AG04450 (cell line): Measurements from ENCODE around the gene HSPB9. TPM values are rescaled to one million over a fixed set of nuclear protein-coding genes. Genes with fewer than 3 reads are reported as not detected.
A peak's percentile ranks its signal among the peaks of the same experiment; 100 is the strongest.

Source experiments
- CTCF ChIA-PET: fragments of 300-600, 350-600 bp; formaldehyde crosslinking; extraction: SDS; loops from one replicate; lab custom pipeline; 2022; ENCODE audit warnings: antibody characterized with exemption, inconsistent platforms; lab: Charles Lee
- POLR2A ChIA-PET: fragments of 350-600 bp; formaldehyde crosslinking; extraction: SDS; loops from one replicate; lab custom pipeline; 2021; ENCODE audit warnings: antibody characterized with exemption, inconsistent platforms; lab: Yijun Ruan, JAX
- DNase-seq: peaks from one replicate; pipeline ENCODE4 v3.0.0-alpha.2; 2011; ENCODE audit warnings: low read depth, low spot score
- H3K27ac ChIP-seq: one replicate; pipeline ENCODE4 v1.5.1; 2012; ENCODE audit warnings: low read depth, low read length, control low read depth
- H3K27me3 ChIP-seq: one replicate; pipeline ENCODE4 v1.6.0; 2012; ENCODE audit warnings: low read length; ENCODE audit not compliant: control insufficient read depth, insufficient read depth
- H3K4me3 ChIP-seq: 2 replicates; pipeline ENCODE4 v1.5.1; 2011; ENCODE audit warnings: mild to moderate bottlenecking, low read depth, low read length, control low read depth
- H3K9me3 ChIP-seq: 2 replicates; pipeline ENCODE4 v1.5.1; 2012; ENCODE audit warnings: low read length; ENCODE audit not compliant: control insufficient read depth, insufficient read depth
- polyA plus RNA-seq: library from polyadenylated mRNA; depleted of rRNA; stranded (reverse); fragments of >200 nt; gene quantifications from 2 replicates; pipeline ENCODE4 v1.2.3, GENCODE V29; 2011
- TF ChIP-seq, protein P1 (sequence below): IDR thresholded peaks from 2 replicates; pipeline ENCODE4 v1.5.1; 2011; ENCODE audit warnings: low read depth, low read length, control low read depth, inconsistent platforms

Gene HSPB9
- polyA plus RNA-seq, 1 experiment, result not detected

DNA sequence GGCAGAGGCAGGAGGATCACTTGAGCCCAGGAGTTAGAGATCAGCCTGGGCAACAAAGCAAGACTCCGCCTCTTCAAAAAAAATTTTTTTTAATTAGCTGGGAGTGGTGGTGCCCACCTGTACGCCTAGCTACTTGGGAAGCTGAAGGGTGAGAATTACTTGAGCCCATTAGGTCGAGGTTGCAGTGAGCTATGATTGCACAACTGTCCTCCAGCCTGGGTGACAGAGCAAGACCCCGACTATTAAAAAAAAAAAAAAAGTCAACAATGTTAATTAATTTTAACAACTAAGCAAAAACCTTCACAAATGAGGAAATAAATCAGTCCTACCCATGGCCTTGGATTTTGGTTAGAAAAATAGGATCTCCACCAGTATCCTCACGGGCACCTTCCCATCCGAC is 15.5 kb upstream of the HSPB9 start:
- TF ChIP-seq, protein P1, sequence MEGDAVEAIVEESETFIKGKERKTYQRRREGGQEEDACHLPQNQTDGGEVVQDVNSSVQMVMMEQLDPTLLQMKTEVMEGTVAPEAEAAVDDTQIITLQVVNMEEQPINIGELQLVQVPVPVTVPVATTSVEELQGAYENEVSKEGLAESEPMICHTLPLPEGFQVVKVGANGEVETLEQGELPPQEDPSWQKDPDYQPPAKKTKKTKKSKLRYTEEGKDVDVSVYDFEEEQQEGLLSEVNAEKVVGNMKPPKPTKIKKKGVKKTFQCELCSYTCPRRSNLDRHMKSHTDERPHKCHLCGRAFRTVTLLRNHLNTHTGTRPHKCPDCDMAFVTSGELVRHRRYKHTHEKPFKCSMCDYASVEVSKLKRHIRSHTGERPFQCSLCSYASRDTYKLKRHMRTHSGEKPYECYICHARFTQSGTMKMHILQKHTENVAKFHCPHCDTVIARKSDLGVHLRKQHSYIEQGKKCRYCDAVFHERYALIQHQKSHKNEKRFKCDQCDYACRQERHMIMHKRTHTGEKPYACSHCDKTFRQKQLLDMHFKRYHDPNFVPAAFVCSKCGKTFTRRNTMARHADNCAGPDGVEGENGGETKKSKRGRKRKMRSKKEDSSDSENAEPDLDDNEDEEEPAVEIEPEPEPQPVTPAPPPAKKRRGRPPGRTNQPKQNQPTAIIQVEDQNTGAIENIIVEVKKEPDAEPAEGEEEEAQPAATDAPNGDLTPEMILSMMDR, result no peak
- peaks cover 8% of the 10 kb centered on the region for H3K27me3 ChIP-seq
- H3K9me3 ChIP-seq, result no peaks in the 10 kb centered on the region; the same call in 1 of the 2 replicates
- ChIA-PET POLR2A (interaction anchor here (0.6 to 1.4 kb wide), 2 partner anchors 90 to 424 kb away, joined by 3 read pairs; partner anchors contain the start of gene DNAJC7), CTCF (interaction anchor here (0.8 kb wide), 1 partner anchor 41 kb away, joined by 3 read pairs; no protein-coding TSS in a partner anchor)
- DNase-seq, result no peak
- H3K4me3 ChIP-seq, result peak overlapping the region; percentile 53; the same call in 1 of the 2 replicates
- no peak overlapping the region for H3K27ac ChIP-seq

DNA sequence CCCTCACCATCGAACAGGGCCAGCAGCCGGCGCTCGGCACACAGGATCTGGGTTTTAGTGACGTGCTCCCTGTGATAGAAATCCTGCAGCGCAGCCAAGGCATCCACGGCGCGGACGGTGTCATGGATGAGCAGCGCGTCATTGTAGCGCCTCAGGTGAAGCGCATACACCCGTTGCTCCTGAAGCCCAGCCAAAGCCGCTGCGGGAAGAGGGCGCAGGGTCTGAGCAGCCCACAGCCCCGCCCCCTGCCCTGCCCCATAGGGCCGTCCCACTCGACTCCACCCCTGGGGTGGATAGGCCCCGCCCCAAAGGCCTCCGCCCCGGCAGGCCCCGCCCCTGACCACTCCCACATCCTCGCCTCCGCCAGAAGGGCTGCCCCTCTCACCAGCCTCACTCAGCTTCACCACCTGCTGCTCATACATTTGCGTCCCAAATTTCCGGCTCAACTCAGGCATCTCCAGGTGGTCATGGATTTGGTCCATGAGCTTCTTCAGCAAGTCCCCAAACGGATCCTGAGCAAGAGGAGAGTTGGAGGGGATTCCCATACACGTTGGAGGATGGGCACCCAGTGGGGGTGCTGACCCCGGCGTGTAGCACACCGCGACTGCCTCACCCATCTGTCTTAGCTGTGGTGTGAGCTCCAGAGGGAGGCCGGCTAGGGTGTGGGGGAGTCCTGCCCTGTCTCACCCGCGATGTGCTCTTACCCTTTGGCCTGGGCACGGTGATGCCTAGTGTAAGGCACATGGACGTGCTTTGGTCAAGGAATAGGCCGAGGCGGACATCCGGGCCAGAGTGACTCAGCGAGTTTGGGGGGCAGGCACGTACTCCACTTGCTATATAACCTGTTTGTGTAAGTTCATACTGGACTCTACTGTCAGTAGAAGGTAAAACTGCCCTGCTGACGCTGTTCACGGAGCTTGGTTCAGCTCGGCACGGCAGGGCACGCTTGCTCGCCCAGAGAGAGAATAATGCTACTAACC is 14.7 kb upstream of the HSPB9 start:
- POLR2A ChIA-PET, result interaction anchor here (1.4 kb wide), 1 partner anchor 91 kb away, joined by 3 read pairs; the partner anchor contains the start of gene DNAJC7
- TF ChIP-seq, protein P1, result no peak
- H3K9me3 ChIP-seq, result no peaks in the 10 kb centered on the region; the same call in 1 of the 2 replicates
- no peak for DNase-seq
- H3K27me3 ChIP-seq, result peaks cover 7% of the 10 kb centered on the region
- CTCF ChIA-PET, result interaction anchor here (0.6 to 1.0 kb wide), 3 partner anchors 23 to 102 kb away, joined by 3 to 4 read pairs (median 3); no protein-coding TSS in a partner anchor
- H3K4me3 ChIP-seq, result peak overlapping the region; percentile 53
- H3K27ac ChIP-seq, result no peak overlapping the region

DNA sequence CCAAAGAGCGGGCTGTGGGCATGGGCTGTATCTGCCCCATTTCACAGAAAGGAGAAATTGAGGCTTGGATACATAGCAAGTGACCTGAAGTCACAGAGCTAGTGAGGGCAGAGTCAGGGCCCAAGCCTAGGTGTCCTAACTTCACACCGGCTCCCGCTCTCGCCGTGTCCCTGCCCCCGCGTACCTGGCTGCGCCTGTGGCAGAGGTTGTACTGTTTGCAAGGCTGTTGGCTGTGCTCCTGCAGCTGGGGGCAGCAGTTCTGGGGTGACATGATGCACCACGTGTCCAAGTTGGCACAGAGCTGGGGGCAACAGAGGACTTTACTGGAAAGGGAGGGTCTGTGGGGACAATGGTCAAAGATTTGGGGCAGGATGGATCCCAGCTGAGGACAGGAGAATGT is 13.5 kb upstream of the HSPB9 start:
- Histone ChIP-seq H3K4me3 (no peak overlapping the region), H3K27me3 (no peaks in the 10 kb centered on the region), H3K27ac (no peak overlapping the region), H3K9me3 (no peaks in the 10 kb centered on the region; the same call in 1 of the 2 replicates)
- ChIA-PET CTCF (interaction anchor here (1.0 kb wide), 1 partner anchor 42 kb away, joined by 3 read pairs; no protein-coding TSS in a partner anchor), POLR2A (no interaction called here)
- TF ChIP-seq, protein P1, result no peak
- no peak for DNase-seq

DNA sequence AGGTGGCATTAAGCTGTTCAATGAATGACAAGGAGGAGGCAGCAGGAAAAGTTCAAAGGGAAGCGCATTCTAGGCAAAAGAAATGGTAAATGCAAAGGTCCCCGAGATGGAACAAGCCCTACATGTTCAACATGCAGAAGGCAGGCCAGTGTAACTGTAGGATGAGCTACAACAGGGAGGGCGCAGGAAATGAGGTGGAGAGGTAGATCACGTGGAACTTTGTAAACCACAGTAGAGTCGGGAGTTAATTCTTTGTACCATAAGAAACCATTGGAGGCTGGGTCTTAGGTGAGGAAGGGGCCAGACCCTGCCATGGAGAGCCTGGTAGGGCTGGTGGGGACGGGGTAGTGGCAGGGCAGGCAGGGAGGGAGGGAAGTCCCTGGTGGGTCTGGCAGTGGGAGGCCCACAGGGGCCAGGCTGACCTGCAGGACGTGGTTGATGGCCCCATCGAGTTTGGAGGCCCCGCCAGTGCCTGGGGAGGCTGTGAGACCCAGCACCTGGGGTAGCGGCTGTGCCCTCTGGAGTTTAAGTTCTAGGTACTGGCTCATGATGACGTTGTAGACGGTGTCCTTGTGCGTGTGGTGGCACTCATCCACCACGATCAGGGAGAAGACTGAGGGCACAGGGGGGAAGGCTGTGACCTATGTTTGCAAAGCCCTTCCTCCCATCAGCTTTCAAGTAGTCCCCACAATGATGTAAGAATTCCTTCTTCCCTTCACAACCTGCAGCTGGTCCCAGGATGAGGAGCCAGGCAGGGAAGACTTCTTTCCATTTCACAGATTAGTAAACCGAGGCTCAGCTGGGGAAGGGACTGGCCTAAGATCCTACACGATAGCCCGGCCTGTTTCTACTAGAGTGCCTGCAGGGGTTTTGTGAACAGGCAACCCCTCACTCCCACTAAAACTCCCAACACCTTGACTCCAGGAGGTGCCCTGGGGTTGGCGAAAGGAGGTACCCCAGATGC is 12.0 kb upstream of the HSPB9 start:
- POLR2A ChIA-PET, result interaction anchor here (0.6 kb wide), 2 partner anchors 85 to 616 kb away, joined by 3 read pairs; no protein-coding TSS in a partner anchor
- DNase-seq, result no peak
- CTCF ChIA-PET, result interaction anchor here (0.7 to 1.4 kb wide), 2 partner anchors 9 to 85 kb away, joined by 4 to 6 read pairs; no protein-coding TSS in a partner anchor

More for the DNA sequence above, 12.0 kb upstream of the HSPB9 start:
- no peaks in the 10 kb centered on the region for H3K27me3 ChIP-seq
- H3K9me3 ChIP-seq, result no peaks in the 10 kb centered on the region; the same call in 1 of the 2 replicates
- no peak overlapping the region for H3K27ac ChIP-seq
- TF ChIP-seq, protein P1, result no peak
- no peak overlapping the region for H3K4me3 ChIP-seq
